GM18868 (cell line): ENCODE measurements around the gene ANTXR1.

Experiments
- ATAC-seq: cut with Tn5 transposase; IDR thresholded peaks from one replicate; pipeline ENCODE4 v1.9.1; 2021; ENCODE audit warnings: mild to moderate bottlenecking, moderate library complexity; ENCODE audit not compliant: unreplicated experiment

The ANTXR1 gene

DNA sequence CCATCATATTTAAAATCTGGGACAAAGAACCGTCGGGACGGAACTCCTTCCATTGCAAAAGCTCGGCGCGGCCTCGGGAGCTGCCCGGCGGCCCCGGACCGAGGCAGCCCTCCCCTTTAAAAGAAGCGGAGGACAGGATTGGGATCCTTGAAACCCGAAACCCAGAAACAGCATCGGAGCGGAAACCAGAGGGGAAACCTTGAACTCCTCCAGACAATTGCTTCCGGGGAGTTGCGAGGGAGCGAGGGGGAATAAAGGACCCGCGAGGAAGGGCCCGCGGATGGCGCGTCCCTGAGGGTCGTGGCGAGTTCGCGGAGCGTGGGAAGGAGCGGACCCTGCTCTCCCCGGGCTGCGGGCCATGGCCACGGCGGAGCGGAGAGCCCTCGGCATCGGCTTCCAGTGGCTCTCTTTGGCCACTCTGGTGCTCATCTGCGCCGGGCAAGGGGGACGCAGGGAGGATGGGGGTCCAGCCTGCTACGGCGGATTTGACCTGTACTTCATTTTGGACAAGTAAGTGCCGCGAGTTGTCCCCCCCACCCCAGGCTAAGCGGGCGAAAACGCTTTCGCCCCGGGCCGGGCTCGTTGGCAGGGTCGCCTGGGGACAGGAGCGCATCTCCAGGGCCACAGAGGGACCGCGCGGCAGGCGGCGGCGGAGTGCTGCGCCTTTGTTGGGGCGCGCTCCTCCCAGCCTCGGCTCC, at the start of gene ANTXR1:
ANTXR1 (plus strand) TSS at position 38 of the 698 bp plus-strand sequence; CDS start at position 359, 321 bp downstream.
- ATAC-seq, result no peak

DNA sequence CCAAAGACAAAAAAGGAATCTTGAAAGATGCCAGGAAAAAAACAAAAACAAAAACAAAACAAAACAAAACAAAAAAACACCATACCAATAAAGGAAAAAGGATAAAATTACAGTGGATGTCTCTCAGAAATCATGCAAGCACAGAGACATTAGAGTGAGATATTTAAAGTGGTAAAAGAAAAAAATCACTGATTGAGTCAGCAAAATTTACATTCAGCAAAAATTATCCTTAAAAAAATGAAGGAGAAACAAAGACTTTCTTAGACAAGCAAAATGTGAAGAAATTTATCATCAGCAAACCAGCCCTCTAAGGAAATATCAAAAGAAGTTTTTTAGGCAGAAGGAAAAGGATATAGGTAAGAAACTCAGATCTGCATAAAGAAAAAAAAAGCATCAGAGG, 48.7 kb upstream of the ANTXR1 start:
- ATAC-seq, result no peak

DNA sequence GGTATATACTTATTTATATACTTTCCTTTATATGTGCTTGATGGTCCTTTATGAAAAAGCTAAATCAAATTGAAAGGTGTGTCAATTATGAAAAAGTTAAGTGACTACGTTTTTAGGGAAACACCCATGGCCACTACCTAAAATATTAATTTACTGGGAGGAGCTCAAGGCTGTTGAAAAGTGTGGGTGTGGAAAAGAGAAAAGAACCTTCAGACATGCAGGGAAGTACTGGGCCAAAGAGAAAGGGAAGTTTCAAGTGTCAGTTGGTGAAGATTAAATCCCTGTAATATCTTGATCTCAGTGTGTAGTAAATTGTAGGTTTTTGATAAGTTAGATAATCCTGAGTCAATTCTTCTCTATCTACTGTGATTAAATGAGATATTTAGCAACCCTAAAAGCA, 44.8 kb upstream of the ANTXR1 start:
- no peak for ATAC-seq

DNA sequence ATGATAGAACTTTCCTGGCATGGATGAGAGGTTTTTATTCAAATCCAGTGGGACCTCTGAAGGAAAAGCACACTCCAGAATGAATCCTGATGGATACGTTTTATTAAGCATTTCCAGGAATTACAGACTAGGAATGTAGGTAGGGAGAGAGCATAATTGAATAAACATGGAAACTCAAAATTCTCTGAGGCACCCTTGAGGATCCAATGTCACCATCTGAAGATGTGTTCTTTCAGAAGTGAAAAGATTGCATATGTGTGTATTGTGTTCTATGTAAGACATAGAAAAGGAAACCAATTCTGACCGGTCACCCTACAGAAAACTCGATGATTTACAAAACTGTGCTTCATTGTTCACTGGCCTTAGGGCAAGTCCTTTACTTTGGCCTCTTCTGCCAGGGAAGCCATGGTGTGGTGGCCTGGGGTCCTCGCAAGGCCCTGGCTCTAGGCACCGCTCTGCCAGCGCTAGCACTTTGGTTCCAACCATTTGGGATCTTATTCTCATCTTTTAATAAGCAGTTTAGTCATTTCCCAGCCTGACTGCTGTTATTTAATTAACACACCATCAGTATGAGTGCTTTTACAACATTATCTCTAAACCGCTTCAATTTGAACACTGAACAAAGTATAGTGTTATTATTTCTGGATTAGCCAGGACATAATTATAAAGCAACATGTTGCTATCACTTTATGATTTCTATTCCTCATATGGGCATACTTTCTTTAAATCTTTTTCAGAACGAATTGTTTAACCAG, 43.1 kb upstream of the ANTXR1 start:
- no peak for ATAC-seq

DNA sequence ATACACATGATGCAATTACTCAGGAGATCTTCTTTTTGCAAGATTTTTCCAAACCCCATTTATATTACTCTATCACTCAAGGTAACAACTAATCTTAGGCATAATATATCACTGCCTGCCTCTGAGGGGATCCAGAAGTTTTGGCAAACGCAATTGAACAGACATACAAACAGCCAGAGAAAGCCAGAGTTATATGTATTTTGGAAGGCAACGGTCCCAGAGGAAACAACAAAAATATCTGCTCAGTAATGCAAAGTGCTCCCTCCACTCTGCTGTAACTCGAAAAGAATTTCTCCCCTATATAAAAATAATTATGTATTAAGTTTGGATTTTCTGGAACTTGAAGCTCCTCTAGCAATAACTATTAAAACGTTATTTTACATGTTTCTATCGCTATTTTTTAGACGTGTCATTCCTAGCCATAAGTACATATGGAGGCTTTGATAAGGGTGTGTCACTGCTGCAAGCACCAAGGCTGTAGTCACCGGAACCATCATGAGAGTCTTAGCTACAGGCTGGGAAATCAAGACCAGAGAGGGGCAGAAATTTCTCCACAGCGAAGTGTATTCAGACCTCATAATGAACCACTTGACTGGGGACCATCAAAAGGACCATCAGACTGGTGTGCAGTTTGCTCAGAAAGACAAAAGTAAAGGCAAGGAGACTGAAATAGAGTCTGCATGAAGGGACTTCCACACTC, 42.3 kb upstream of the ANTXR1 start:
- no peak for ATAC-seq

DNA sequence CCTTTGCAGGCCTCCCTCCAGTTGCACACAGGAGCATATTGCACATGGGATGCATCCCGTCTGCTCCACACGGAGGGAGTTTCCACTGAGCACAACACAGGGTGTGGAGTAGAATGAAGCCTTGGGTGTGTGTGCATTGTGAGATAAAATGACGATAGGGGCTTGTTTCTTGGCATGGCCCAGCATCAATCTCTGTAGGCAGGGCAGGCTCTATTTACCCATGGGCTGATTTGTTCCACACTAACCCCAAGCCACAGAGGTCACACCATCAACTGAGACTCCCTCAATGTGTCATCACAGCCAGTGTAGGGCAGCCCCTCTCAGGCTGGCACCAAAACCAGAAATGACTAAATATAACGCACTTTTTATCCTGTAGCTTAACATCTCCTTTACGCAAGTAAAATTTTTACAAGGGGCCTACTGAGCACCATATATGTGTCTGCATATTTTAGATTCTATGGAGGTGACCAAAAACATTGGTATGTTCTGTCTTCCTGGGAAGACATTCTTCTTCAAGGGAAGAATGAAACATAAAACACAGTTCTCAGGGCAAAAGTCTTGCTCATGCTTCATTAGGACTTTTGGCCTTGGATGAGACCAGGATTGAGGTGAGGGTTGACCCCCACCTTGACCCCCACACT, 41.3 kb upstream of the ANTXR1 start:
- no peak for ATAC-seq

DNA sequence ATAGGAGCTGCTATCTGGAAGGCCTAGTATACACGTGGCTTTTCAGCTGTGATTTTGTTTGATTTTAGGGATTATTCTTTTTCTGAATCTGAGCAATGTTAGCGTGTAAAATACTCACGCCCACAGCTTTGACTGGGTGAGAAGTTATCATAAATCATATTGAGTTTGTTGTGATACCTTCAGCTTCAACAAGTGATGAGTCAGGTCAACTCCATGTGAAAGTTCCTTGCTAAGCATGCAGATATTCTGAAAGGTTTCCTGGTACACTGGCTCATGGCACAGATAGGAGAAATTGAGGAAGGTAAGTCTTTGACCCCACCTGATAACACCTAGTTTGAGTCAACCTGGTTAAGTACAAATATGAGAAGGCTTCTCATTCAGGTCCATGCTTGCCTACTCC, 38.7 kb upstream of the ANTXR1 start, which contains the start of gene GKN1:
GKN1 (plus strand) TSS at position 386 of the 400 bp plus-strand sequence. CDS start 42 bp downstream, outside the sequence.
- ATAC-seq, result no peak

DNA sequence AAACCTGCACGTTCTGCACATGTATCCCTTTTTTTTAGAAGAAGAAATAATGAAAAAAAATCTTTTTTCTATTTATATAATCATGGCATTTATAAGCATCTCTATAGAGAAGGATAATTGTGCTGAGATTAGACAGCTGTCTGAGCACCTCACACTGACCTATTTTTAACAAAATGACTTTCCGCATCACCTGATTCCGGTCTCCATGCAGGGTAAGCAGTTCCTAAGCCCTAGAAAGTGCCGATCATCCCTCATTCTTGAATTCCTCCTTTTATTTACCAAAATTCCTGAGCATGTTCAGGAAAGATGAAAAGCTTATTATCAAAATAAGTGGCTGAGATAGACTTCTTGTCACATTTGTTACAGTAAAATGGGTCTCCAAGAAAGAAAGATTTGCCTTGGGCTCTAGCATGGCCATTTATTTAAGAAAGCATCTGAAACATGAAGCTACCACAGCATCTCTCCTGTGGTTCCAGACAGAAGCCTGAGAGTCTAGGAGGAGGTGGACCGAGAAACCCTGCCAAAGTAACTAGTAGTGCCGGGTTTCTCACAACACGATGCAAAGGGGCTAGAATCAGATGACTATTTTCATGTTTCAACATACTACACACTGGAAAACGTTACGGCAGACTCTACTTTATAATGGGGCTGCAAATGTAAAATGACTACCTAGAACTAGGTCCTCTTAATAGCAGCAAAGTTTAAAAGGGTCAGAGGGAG, 37.9 kb upstream of the ANTXR1 start:
- ATAC-seq, result no peak

DNA sequence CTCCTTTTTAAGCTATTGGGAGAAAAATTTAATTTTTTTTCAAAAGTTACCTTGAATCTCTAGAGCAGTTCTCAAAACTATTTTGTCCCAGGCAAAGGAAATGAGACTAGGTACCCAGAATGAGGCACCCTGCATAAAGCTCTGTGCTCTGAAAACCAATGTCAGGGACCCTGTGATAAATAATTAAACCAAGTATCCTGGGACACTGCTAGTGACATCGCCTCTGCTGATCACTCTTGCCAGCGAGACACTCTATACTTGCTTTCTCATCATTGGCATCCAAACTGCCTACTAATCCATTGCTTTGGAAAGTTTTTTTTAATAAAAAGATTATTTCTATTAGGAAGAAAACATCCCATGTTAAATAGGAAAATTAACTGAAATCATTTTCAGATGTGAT, 37.1 kb upstream of the ANTXR1 start:
- no peak for ATAC-seq

DNA sequence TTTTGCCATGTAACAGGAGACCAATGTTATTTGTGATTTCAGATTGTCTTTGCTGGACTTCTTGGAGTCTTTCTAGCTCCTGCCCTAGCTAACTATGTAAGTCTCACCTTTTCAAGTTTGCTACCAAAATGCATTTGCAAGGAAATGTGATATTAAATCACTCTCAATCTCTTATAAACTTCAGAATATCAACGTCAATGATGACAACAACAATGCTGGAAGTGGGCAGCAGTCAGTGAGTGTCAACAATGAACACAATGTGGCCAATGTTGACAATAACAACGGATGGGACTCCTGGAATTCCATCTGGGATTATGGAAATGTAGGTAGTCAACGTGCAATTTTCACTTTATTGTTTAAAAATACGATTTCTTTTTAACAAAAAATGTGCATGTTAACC, 35.5 kb upstream of the ANTXR1 start:
- ATAC-seq, result no peak

DNA sequence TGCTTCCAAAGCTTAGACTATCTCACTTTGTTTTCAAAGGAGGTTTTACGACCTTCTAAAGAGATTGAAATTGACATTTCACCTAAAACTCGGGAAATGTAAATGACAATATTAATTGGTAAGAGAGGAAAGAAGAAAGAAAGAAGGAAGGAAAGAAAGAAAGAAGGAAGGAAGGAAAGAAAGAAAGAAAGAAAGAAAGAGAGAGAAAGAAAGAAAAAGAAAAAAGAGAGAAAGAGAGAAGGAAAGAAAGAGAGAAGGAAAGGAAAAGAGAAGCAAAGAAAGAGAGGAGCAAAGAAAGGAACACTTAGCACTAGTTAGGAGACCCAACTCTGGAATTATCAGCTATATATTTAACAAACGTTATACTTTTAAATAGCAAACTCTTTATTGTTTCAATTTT, 34.9 kb upstream of the ANTXR1 start:
- ATAC-seq, result no peak

DNA sequence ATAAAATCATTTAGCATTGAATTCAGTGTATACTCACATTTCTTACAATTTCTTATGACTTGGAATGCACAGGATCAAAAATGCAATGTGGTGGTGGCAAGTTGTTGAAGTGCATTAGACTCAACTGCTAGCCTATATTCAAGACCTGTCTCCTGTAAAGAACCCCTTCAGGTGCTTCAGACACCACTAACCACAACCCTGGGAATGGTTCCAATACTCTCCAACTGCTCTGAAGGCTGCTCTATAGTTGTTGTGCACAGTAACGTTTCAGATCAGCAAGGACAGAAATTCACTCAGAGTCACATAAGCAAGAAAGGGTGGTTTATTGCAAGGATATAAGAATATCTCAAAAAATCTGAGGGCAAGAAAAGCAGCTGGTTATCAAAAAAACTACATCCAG, 32.0 kb upstream of the ANTXR1 start:
- ATAC-seq, result no peak

DNA sequence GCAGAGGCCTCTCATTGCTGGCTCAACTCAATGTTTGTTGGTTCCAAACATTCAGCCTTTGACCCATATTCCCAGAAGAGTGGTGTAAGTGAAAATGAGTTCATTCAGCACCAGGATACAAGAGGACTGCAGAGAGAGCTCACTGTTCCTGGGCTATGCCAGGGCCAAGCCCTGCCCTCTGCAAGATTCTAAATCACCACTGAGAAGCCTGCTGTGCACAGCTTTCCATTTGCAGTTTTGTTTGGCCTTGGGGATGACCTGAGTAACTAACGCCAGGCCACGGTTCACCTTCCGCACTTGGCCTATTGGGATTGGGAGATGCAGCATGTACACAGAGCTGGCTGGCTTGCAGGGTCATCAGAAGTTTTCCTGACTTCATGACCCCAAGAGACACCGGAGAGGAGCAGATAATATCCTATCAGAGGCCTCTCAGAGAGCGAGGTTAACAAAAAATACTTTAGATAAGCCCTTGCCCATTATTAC, 25.9 kb upstream of the ANTXR1 start:
- ATAC-seq, result no peak

DNA sequence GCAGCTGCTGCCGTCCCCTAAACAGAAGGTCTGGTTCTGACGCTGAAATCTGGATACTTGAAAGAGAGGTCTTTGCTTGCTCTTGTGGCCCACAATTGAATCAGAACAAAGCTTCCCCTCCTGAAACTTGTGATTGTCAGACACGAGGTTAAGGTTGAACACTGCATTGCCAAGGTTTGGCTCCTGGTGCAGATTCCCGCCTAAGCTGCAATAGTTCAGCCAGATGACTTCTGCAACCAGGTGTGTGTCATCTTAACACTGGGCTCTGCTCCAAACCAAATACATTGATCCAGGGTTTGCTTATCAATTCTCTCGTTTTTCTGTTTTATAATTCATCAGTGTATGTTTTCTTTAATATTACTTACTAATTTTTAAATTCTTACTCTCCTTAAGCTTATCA, 23.9 kb upstream of the ANTXR1 start:
- no peak for ATAC-seq

DNA sequence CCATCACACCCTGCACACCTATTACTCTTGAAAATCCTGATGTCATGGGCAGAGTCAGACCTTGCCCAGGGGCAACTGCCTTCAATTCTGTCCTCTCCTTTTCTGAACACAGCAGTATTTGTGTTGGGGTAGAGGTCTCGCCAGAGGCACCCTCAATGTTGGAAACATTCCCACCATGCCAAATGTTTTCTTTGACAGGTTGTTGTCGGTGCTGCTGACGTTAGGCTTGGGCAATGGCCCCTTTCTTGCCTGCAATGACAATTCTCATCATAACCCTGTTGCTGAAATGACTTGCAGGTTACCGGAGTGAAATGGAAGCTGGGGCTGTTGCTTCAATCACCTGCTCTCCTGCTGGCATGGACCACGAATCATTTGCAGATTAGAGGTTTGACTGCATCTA, 20.6 kb upstream of the ANTXR1 start:
- ATAC-seq, result no peak

DNA sequence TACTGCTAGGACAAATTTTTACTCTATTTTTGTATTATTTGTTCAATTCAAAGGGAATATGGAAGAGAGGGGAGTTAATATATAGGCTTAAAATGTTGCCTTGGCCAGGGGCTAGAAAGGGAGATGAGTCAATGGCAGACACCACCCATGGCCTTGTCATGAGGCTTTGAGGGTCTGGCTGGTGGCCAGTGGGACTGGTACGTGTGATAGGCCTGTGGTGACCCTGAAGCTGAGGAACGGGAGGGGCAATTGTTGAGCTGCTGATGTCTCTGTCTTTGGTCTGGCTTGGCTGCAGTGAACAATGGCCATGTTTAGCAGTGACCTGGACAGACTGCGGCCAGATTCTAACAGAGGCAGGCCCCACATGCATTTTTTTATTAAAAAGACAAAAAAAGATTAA, 20.0 kb upstream of the ANTXR1 start:
- no peak for ATAC-seq

DNA sequence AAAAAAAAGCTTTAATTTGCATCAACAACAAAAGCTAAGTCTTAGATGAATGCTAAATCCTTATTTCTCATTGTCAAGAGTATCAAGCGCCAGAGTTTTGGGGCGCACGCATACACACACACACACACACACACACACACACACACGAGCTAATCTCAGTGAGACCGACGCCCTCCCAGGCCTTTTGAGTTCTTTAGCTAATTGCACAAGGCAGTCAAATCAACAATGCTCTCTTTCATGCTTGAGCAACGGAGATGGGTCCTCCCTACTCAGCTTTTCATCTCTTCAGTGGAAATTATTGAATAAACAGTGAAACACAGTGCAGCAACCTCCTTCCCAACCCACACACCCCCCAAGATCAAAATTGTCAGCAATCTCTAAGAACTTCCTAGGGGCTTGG, 19.3 kb upstream of the ANTXR1 start:
- ATAC-seq, result no peak

DNA sequence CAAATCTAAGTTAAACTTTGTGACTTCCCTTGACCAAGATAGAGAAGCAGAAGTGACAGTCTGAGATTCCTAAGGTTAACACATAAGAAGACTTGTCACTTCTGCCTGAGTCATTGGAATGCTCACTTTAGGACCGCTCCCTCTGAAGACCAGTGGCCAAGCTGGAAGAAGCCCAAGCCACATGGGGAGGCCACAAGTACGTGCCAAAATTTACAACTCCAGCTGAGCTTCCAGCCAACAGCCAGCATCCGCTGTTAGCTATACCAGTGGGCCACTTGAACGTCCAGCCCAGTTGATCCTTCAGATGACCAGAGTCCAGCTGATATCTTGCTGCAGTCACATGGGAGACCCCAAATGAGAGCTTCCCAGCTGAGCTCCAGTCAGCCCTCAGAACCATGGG, 18.1 kb upstream of the ANTXR1 start:
- no peak for ATAC-seq

DNA sequence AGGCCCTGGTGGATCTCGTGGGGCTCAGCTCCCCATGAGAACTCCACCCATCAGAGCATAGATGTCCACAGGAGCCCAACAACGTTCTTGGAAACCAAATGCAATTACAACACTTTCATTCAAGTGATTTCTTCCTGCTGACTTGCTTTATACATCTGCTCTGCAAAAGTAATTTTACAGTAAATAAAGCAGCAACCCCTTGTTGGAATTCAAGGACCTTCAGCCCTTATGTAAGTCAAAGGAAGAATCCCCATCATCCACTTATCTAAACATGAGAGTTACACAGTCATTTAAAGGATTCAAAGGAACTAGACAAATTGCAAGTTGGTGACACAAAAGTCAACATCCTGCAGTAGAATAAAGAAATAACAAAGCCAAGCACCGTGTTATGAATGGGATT, 17.1 kb upstream of the ANTXR1 start:
- ATAC-seq, result no peak

DNA sequence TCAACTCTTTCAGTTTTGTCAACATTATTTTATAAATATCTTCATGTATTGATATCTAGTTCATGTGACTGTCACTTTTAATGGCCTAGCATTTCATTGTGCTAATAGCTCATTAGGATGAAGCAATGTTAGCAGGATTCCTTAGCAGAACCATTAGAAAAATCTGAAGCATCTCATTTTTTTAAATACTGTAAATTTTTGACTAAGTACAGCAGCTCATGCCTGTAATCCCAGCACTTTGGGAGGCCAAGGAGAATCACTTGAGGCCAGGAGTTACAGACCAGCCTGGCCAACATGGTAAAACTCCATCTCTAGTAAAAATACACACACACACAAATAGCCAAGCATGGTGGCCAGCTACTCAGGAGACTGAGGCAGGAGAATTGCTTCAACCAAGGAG, 15.6 kb upstream of the ANTXR1 start:
- no peak for ATAC-seq

DNA sequence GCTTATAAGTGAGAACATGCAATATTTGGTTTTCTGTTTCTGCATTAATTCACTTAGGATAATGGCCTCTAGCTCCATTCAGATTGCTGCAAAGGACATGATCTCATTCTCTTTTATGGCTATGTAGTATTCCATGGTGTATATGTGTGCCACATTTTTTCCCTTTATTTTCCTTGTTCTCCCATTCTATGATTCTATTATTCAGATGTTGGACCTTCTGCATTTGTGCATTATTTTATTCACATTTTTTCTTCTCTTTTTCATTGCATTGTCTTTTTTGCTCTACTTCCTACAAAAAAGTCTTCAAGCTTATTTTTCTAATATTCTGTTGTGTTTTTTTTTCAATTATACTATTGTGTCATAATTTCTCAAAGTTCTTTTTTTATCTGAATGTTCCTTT, 11.1 kb upstream of the ANTXR1 start:
- no peak for ATAC-seq
